AG04450 (cell line): ENCODE data around the gene BAZ2B. TPM values are rescaled to one million over a fixed set of nuclear protein-coding genes. Genes with fewer than 3 reads are reported as not detected.

Experiments used
- CTCF ChIA-PET: fragments of 300-600, 350-600 bp; formaldehyde crosslinking; extraction: SDS; loops from one replicate; lab custom pipeline; 2022; ENCODE audit warnings: antibody characterized with exemption, inconsistent platforms; lab: Charles Lee
- POLR2A ChIA-PET: fragments of 350-600 bp; formaldehyde crosslinking; extraction: SDS; loops from one replicate; lab custom pipeline; 2021; ENCODE audit warnings: antibody characterized with exemption, inconsistent platforms; lab: Yijun Ruan, JAX
- DNase-seq: peaks from one replicate; pipeline ENCODE4 v3.0.0-alpha.2; 2011; ENCODE audit warnings: low read depth, low spot score
- H3K27ac ChIP-seq: one replicate; pipeline ENCODE4 v1.5.1; 2012; ENCODE audit warnings: low read depth, low read length, control low read depth
- H3K27me3 ChIP-seq: one replicate; pipeline ENCODE4 v1.6.0; 2012; ENCODE audit warnings: low read length; ENCODE audit not compliant: control insufficient read depth, insufficient read depth
- H3K4me3 ChIP-seq: 2 replicates; pipeline ENCODE4 v1.5.1; 2011; ENCODE audit warnings: mild to moderate bottlenecking, low read depth, low read length, control low read depth
- H3K9me3 ChIP-seq: 2 replicates; pipeline ENCODE4 v1.5.1; 2012; ENCODE audit warnings: low read length; ENCODE audit not compliant: control insufficient read depth, insufficient read depth
- CTCF ChIP-seq: IDR thresholded peaks from 2 replicates; pipeline ENCODE4 v1.5.1; 2011; ENCODE audit warnings: low read depth, low read length, control low read depth, inconsistent platforms
- polyA minus RNA-seq: library from RNA; depleted of rRNA, polyadenylated mRNA; stranded (reverse); fragments of >200 nt; gene quantifications from 2 replicates; pipeline ENCODE4 v1.2.3, GENCODE V29; 2011; rRNA and poly(A)+ RNA removed
- polyA plus RNA-seq: library from polyadenylated mRNA; depleted of rRNA; stranded (reverse); fragments of >200 nt; gene quantifications from 2 replicates; pipeline ENCODE4 v1.2.3, GENCODE V29; 2011; rRNA removed

The BAZ2B gene
- polyA plus RNA-seq (33.4 and 44.7 TPM in 2 replicates), polyA minus RNA-seq (128 and 134 TPM in 2 replicates)

- ChIA-PET CTCF (interaction anchor here (1.5 kb wide), 1 partner anchor 61 kb away, joined by 3 read pairs; no protein-coding TSS in a partner anchor), POLR2A (interaction anchor here (0.9 to 3.5 kb wide), 3 partner anchors 94 to 98 kb away, joined by 4 to 46 read pairs (median 11); partner anchors contain the start of gene MARCHF7)
- peak; percentile 57 for DNase-seq
- Histone ChIP-seq H3K9me3 (no peaks in the 10 kb centered on the region), H3K27ac (peak within 1 kb of the TSS; percentile 96), H3K4me3 (peak within 1 kb of the TSS; percentile 79), H3K27me3 (no peaks in the 10 kb centered on the region)
- TF ChIP-seq CTCF = no peak
Measured at GRCh38 chr2:159616286-159616701, at the start of gene BAZ2B. TSS of gene BAZ2B (minus strand) at chr2:159616548. CDS start at chr2:159478719, 137,829 bp downstream.

GRCh38 chr2:159661286-159661685, 44.9 kb upstream of the BAZ2B start:
- ChIA-PET POLR2A (interaction anchor here (0.9 kb wide), 1 partner anchor 38 kb away, joined by 4 read pairs; no protein-coding TSS in a partner anchor), CTCF (no interaction called here)
- DNase-seq = no peak
- Histone ChIP-seq H3K27me3 (no peaks in the 10 kb centered on the region), H3K4me3 (no peak overlapping the region), H3K27ac (no peak overlapping the region), H3K9me3 (no peaks in the 10 kb centered on the region)
- no peak for TF ChIP-seq CTCF

- DNase-seq = no peak
- H3K27me3 ChIP-seq = no peaks in the 10 kb centered on the region
- no peaks in the 10 kb centered on the region for H3K9me3 ChIP-seq
- ChIA-PET CTCF (no interaction called here), POLR2A (no interaction called here)
- H3K4me3 ChIP-seq = no peak overlapping the region
- H3K27ac ChIP-seq = no peak overlapping the region
- no peak for TF ChIP-seq CTCF
Measured at GRCh38 chr2:159658881-159659873, 42.8 kb upstream of the BAZ2B start.

- CTCF ChIA-PET = no interaction called here
- no peak for TF ChIP-seq CTCF
- Histone ChIP-seq H3K4me3 (no peak overlapping the region), H3K27ac (no peak overlapping the region), H3K9me3 (no peaks in the 10 kb centered on the region), H3K27me3 (no peaks in the 10 kb centered on the region)
- DNase-seq = no peak
- POLR2A ChIA-PET = no interaction called here
Measured at GRCh38 chr2:159653962-159654361, 37.6 kb upstream of the BAZ2B start.

- POLR2A ChIA-PET = no interaction called here
- no peaks in the 10 kb centered on the region for H3K9me3 ChIP-seq
- DNase-seq = no peak
- H3K27ac ChIP-seq = no peak overlapping the region
- CTCF ChIA-PET = no interaction called here
- no peak for TF ChIP-seq CTCF
- no peak overlapping the region for H3K4me3 ChIP-seq
- no peaks in the 10 kb centered on the region for H3K27me3 ChIP-seq
Measured at GRCh38 chr2:159651884-159652283, 35.5 kb upstream of the BAZ2B start.
